Activated CD8-positive, alpha-beta memory T cell treated with anti-CD3 and anti-CD28 coated beads for 24 hours (primary cell): ENCODE measurements around the gene SLC26A3.
A peak's percentile ranks its signal among the peaks of the same experiment; 100 is the strongest.

ENCODE experiments used
- DNase-seq: peaks from one replicate; pipeline ENCODE4 v3.0.0-alpha.2; 2020

The SLC26A3 gene

GRCh38 chr7:107743567-107744344 lies 59.3 kb downstream of the SLC26A3 start, which contains the start of gene CBLL1:
TSS of gene CBLL1 (plus strand) at chr7:107744142. CDS start at chr7:107744164, 22 bp downstream.
- DNase-seq, result peak; percentile 99

DNA sequence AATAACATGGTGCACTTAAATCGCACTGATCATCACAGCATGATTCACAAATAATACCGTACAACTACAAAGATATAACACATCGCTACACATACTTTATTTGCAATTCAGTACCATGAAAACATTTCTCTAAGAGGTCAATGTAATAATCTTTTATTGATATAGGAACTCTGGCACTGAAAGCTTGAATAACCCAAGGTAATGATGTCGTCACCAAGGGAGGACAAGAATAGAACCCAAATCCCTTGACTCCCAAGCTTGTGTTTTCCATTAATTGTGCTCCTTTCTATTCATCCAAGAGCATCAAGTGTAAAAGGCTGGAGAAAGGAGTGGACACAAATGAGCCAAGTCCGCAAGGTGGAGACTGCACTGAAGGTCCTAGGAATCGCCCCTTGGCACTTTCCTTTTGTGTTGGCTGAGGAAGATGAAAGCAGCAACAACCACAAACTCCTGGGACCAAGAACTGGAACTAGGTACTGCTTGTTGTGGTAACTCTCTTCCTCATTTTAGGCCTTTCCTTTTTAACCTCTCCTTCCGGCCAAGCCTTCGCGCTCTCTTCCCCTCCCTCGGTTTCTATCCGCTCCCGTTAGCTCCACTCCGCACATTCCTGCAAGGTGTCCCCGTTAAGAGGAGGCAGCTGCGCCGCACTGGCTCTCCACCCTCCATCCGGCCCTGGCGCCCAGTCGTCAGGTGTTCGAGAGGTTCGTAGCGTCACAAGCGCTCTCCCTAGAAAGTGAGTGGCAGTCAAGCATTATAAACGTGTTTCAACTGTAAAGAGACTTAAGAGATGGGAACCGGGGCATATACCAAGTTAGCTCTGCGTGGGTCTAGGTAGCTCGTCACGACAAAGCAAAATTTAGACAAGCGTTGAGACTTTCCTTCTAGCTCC lies 60.1 kb downstream of the SLC26A3 start:
- DNase-seq, result no peak

GRCh38 chr7:107728276-107728675 lies 74.7 kb downstream of the SLC26A3 start:
- no peak for DNase-seq

DNA sequence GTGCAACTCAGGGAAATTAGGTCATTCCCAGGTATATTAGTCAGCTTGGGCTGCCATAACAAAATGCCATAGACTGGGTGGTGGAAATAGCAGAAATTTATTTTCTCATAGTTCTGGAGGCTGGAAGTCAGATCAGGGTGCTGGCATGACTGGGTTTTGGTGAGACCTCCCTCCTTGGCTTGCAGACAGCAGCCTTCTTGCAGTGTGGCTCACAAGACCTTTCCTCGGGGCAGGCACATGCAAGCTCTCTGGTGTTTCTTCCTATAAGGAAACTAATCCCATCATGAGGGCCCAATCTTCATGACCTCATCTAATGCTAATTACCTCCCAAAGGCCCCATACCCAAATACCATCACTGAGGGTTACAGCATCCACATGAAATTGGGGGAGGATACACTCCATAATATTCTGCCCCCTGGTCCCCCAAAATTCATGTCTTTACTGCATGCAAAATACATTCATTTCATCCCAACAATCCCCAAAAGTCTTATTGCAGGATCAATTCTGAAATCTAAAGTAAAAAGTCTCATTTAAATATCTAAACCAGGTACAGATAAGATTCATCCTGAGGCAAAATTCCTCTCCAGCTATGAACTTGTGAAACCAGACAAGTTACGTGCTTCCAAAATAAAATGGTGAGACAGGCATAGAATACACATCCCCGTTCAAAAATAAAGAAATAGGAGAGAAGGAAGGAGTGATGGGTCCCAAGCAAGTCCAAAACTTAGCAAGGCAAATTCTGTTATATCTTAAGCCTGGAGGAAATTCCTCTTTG lies 76.5 kb downstream of the SLC26A3 start:
- no peak for DNase-seq

GRCh38 chr7:107725138-107725740 lies 77.8 kb downstream of the SLC26A3 start:
- DNase-seq, result no peak

DNA sequence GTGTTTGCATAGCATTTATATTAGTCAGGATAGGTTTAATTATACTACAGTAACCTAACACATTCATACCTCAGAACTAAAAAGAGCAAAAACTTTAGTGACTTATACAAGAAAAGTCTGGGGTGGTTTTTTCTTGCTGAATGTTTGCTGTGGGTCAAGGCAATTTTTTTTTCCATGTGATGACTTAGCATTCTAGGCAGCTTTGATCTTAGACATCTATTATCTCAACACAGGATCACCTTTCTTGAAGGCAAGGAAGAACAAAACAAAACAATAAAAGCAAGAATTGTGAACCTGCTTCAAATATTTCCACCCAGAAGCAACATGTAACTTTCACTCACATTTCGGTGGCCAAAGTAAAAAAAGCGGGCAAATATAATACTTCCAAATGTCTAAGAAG lies 79.8 kb downstream of the SLC26A3 start:
- DNase-seq, result no peak

DNA sequence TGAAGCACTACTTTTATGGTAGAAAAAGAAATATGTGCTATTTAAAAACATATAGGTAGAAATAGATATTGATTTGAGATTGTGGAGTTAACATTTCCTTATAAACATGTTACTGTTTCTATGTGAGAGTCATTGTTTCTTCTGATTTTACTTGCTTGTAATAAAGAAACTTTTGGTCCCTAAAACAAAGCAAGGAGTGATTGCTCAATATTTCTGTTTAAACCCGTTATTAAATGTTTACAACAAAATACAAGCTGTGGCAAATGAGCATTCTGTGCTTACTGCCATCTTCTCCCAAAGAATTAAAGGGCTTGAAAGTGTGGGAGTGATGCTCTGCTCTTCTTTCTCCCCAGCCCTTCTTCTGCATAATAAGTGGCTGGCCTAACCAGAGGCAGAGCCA lies 81.7 kb downstream of the SLC26A3 start:
- no peak for DNase-seq

- no peak for DNase-seq
Measured at GRCh38 chr7:107718456-107719193, 84.4 kb downstream of the SLC26A3 start.

- DNase-seq, result no peak
Measured at GRCh38 chr7:107715531-107715930, 87.5 kb downstream of the SLC26A3 start.
